PC-3 (cell line): Measurements from ENCODE around the gene GPR183. TPM values are rescaled to one million over a fixed set of nuclear protein-coding genes. Genes with fewer than 3 reads are reported as not detected.
A peak's percentile ranks its signal among the peaks of the same experiment; 100 is the strongest.

ENCODE experiments used
- ATAC-seq: fragments of 200-7000 bp; cut with Tn5 transposase; 2 replicates; pipeline ENCODE4 v1.9.1; 2020; ENCODE audit warnings: mild to moderate bottlenecking, moderate library complexity
- BruUV-seq: library from RNA; stranded (reverse); fragments of 400-500 nt; replicated peaks from 2 replicates; lab custom pipeline; 2021; lab: Mats Ljungman, UMichigan
- CTCF ChIA-PET: fragments of 300-600 bp; sonication (Branson Sonifier 250); formaldehyde crosslinking; loops from one replicate; lab custom pipeline; 2022; ENCODE audit warnings: antibody characterized with exemption; lab: Charles Lee
- POLR2A ChIA-PET: fragments of 300-600 bp; sonication (Branson Sonifier 250); formaldehyde crosslinking; loops from one replicate; lab custom pipeline; 2022; ENCODE audit warnings: antibody characterized with exemption; ENCODE audit not compliant: unreplicated experiment; lab: Charles Lee
- DNase-seq: peaks from one replicate; pipeline ENCODE4 v3.0.0-alpha.2; 2015
- H2AFZ ChIP-seq: fragments of 300-600 bp; sonication (generic); 2 replicates; pipeline ENCODE4 v1.6.0; 2016; ENCODE audit warnings: antibody characterized with exemption, low read length
- H3F3A ChIP-seq: fragments of 300-600 bp; sonication (generic); one replicate; pipeline ENCODE4 v1.6.0; 2017; ENCODE audit warnings: antibody characterized with exemption, low read length, control low read depth, mild to moderate bottlenecking; ENCODE audit not compliant: unreplicated experiment
- H3K27ac ChIP-seq: fragments of 300-600 bp; sonication (generic); 2 replicates; pipeline ENCODE4 v1.5.1; 2016; ENCODE audit warnings: mild to moderate bottlenecking, low read length
- H3K27me3 ChIP-seq: fragments of 300-600 bp; sonication (generic); 2 replicates; pipeline ENCODE4 v1.6.1; 2016; ENCODE audit warnings: low read length, mixed read lengths
- H3K36me3 ChIP-seq: fragments of 300-600 bp; sonication (generic); 2 replicates; pipeline ENCODE4 v1.6.1; 2016; ENCODE audit warnings: low read depth, mixed run types, low read length, mixed read lengths
- H3K4me1 ChIP-seq: fragments of 300-600 bp; sonication (generic); 2 replicates; pipeline ENCODE4 v1.5.1; 2016; ENCODE audit warnings: low read length; ENCODE audit not compliant: insufficient read depth
- H3K4me2 ChIP-seq: fragments of 300-600 bp; sonication (generic); 2 replicates; pipeline ENCODE4 v1.6.0; 2016; ENCODE audit warnings: low read length
- H3K4me3 ChIP-seq: fragments of 300-600 bp; sonication (generic); 2 replicates; pipeline ENCODE4 v1.5.1; 2016; ENCODE audit warnings: mild to moderate bottlenecking, low read length, mixed read lengths
- H3K79me2 ChIP-seq: fragments of 300-600 bp; sonication (generic); 2 replicates; pipeline ENCODE4 v1.6.1; 2017; ENCODE audit warnings: low read length, mixed read lengths
- H3K9ac ChIP-seq: fragments of 300-600 bp; sonication (generic); 2 replicates; pipeline ENCODE4 v1.6.0; 2016; ENCODE audit warnings: mild to moderate bottlenecking, low read length
- H3K9me2 ChIP-seq: fragments of 300-600 bp; sonication (generic); replicated peaks from 2 replicates; pipeline ENCODE4 v1.6.1; 2016; ENCODE audit warnings: mixed run types, low read length, mixed read lengths
- H3K9me3 ChIP-seq: fragments of 300-600 bp; sonication (generic); 2 replicates; pipeline ENCODE4 v1.6.1; 2016; ENCODE audit warnings: low read length, mixed read lengths
- H4K20me1 ChIP-seq: fragments of 300-600 bp; sonication (generic); 2 replicates; pipeline ENCODE4 v1.6.1; 2016; ENCODE audit warnings: low read length, mixed read lengths
- EZH2 ChIP-seq: fragments of 300-600 bp; sonication (generic); IDR thresholded peaks from one replicate; pipeline ENCODE4 v1.6.1; 2017; ENCODE audit warnings: antibody characterized with exemption, mild to moderate bottlenecking, low read length; ENCODE audit not compliant: unreplicated experiment
- EZH2phosphoT487 ChIP-seq: fragments of 300-600 bp; sonication (generic); IDR thresholded peaks from 2 replicates; pipeline ENCODE4 v1.6.1; 2018; ENCODE audit warnings: mild to moderate bottlenecking, antibody characterized with exemption, low read length, borderline replicate concordance
- intact Hi-C: fragments of 100-400 bp; cut with micrococcal nuclease; formaldehyde crosslinking; loops from 2 replicates; pipeline ENCODE4 v1.9.0; 2023
- total RNA-seq: library from RNA; depleted of rRNA; stranded (reverse); fragments of >200 nt; gene quantifications from 2 replicates; pipeline ENCODE4 v1.2.3, GENCODE V29; 2014
- TF ChIP-seq, protein P1 (sequence below): fragments of 300-600 bp; sonication (generic); conservative IDR thresholded peaks from 2 replicates; pipeline ENCODE4 v1.5.1; 2017; ENCODE audit warnings: antibody characterized with exemption, low read depth, mild to moderate bottlenecking, low read length

Gene GPR183
- total RNA-seq, 1 experiment from 2014 or later = not detected

DNA sequence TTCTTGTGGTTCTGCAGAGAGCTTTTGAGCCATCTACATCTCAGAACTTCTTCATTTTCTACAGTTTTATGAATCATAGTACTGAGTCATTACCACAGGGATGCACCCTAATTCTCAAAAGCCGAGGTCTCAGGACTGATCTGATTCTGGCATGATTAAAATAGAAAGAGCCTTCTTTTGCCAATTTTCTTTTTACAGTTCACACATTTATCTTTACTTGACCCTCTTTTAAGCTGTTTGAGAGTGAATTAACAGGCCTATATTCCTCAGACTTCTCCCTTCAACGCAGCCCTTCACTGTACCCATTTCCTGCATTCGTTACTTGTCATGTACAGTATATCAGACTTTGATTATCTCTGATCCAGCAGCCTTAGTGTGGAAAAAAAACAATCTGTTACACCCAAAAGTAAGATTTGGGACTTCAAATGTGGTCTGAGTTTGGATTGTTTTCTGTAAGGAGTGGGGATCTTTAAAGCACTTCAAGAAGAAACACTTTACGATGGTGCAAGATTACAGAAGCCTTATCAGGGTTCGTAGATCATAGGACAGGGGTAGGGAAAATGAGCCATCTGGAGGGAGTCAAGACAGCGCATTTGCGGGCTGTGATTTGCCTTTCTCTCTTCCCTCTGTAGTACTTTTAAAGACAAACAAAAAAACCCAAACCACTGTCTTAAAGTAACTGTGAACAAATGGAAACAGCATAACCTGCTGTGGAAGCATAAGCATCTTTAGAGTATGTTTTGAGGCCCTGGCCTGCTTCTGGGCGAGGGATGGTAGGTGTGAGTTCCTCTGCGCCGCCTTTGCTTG, 15.3 kb upstream of the GPR183 start:
- TF ChIP-seq EZH2phosphoT487 (no peak), EZH2 (no peak)
- TF ChIP-seq, protein P1, sequence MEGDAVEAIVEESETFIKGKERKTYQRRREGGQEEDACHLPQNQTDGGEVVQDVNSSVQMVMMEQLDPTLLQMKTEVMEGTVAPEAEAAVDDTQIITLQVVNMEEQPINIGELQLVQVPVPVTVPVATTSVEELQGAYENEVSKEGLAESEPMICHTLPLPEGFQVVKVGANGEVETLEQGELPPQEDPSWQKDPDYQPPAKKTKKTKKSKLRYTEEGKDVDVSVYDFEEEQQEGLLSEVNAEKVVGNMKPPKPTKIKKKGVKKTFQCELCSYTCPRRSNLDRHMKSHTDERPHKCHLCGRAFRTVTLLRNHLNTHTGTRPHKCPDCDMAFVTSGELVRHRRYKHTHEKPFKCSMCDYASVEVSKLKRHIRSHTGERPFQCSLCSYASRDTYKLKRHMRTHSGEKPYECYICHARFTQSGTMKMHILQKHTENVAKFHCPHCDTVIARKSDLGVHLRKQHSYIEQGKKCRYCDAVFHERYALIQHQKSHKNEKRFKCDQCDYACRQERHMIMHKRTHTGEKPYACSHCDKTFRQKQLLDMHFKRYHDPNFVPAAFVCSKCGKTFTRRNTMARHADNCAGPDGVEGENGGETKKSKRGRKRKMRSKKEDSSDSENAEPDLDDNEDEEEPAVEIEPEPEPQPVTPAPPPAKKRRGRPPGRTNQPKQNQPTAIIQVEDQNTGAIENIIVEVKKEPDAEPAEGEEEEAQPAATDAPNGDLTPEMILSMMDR = no peak
- peak overlapping the region; percentile 24; the same call in 1 of the 2 replicates for H3K9ac ChIP-seq
- CTCF ChIA-PET = no interaction called here
- no peaks in the 10 kb centered on the region for H3K9me2 ChIP-seq
- POLR2A ChIA-PET = no interaction called here
- peak overlapping the region; percentile 60 for H3K27ac ChIP-seq
- peak; percentile 73 for ATAC-seq
- no peak overlapping the region for H2AFZ ChIP-seq
- 0 out of 2 replicates have a peak, but pooled peaks cover 2% of the 10 kb centered on the region for H3K36me3 ChIP-seq
- no TSS peak for BruUV-seq
- peak; percentile 59 for DNase-seq
- H3K27me3 ChIP-seq = no peaks in the 10 kb centered on the region
- H3F3A ChIP-seq = no peaks in the 10 kb centered on the region
- no peaks in the 10 kb centered on the region for H3K79me2 ChIP-seq
- no peaks in the 10 kb centered on the region for H4K20me1 ChIP-seq
- H3K9me3 ChIP-seq = no peaks in the 10 kb centered on the region
- intact Hi-C loops = no loop called here
- peak overlapping the region; percentile 27; the same call in 1 of the 2 replicates for H3K4me2 ChIP-seq
- no peak overlapping the region for H3K4me3 ChIP-seq
- peaks cover 46% of the 10 kb centered on the region for H3K4me1 ChIP-seq

DNA sequence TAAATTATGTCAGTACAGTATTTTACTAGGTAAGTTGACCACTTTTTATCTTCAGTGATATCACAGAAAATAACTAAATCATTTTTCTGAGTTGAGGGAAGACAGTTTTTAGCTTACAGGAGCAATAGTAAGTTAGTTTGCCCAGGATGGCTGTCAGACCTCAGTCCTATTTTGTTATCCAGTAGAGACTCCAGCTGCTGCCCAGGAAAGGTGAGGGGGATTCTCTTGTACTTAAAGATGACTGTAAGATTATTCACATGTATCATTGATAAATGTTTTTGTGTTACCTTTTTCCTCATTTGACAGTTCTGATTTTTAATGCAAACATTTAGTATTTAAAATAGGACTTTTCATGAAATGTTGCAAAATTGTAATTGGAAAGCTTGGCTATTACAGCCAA, 14.5 kb upstream of the GPR183 start:
- ChIA-PET POLR2A (no interaction called here), CTCF (no interaction called here)
- peak overlapping the region; percentile 6; the same call in 1 of the 2 replicates for H3K4me2 ChIP-seq
- no peak overlapping the region for H2AFZ ChIP-seq
- no peaks in the 10 kb centered on the region for H3F3A ChIP-seq
- peak overlapping the region; percentile 60 for H3K27ac ChIP-seq
- no peaks in the 10 kb centered on the region for H3K79me2 ChIP-seq
- no peak overlapping the region for H3K4me3 ChIP-seq
- no peaks in the 10 kb centered on the region for H3K9me2 ChIP-seq
- no peak for ATAC-seq
- peak overlapping the region; percentile 15; the same call in 1 of the 2 replicates for H3K9ac ChIP-seq
- 0 out of 2 replicates have a peak, but pooled peaks cover 2% of the 10 kb centered on the region for H3K36me3 ChIP-seq
- no peak for DNase-seq
- intact Hi-C loops = no loop called here
- peaks cover 46% of the 10 kb centered on the region for H3K4me1 ChIP-seq
- no peaks in the 10 kb centered on the region for H3K27me3 ChIP-seq
- no TSS peak for BruUV-seq
- TF ChIP-seq EZH2 (no peak), EZH2phosphoT487 (no peak)
- TF ChIP-seq, protein P1 = no peak
- no peaks in the 10 kb centered on the region for H4K20me1 ChIP-seq
- H3K9me3 ChIP-seq = no peaks in the 10 kb centered on the region
